SU-DHL-6 (cell line): Measurements from ENCODE around the gene VAC14.

Source experiments
- EZH2phosphoT487 ChIP-seq: fragments of 200-600 bp; sonication (generic), shearing (Covaris generic); conservative IDR thresholded peaks from 2 replicates; pipeline ENCODE4 v1.6.1; 2018; ENCODE audit warnings: mild to moderate bottlenecking, antibody characterized with exemption, low read length, moderate library complexity, mixed read lengths
- TF ChIP-seq, protein P1 (sequence below): fragments of 200-600 bp; sonication (generic); IDR thresholded peaks from one replicate; pipeline ENCODE4 v1.5.1; 2017; ENCODE audit warnings: antibody characterized with exemption, mild to moderate bottlenecking, low read length, moderate library complexity; ENCODE audit not compliant: insufficient read depth, poor library complexity, severe bottlenecking

DNA sequence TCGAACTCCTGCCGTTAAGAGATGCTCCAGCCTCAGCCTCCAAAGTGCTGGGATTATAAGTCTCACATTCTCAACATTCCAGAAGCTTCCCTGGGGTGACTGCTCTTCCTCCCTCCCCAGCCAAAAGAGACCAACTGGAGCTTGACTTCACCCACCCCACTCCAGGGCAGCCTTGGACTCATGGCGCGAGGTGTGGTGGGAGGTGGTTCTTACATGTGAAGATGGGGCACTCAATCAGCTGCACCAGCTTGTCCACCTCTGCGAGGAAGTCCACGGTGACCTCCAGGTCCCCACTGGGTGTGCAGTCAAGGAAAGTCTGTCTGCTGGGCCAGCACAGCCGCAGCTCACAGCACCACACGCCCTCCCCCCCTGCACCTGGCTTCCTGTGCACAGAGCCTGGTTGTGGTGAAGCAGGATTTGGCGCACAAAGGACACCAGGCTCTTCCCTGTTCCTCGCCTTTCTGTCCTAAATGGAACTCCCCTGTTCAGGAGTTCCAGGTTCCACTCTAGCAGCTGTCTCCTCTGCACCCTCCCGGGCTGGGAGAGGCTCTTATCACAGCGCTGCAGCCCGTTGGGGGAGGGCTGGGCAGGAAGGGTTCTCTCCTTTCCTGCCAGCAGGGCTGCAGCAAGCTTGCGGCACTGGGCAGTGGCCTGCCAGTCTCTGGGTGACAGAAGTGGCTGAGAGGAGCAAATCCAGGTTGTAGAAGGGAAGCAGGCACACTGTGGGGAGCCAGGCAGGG lies 105.5 kb downstream of the VAC14 start:
- TF ChIP-seq, protein P1, sequence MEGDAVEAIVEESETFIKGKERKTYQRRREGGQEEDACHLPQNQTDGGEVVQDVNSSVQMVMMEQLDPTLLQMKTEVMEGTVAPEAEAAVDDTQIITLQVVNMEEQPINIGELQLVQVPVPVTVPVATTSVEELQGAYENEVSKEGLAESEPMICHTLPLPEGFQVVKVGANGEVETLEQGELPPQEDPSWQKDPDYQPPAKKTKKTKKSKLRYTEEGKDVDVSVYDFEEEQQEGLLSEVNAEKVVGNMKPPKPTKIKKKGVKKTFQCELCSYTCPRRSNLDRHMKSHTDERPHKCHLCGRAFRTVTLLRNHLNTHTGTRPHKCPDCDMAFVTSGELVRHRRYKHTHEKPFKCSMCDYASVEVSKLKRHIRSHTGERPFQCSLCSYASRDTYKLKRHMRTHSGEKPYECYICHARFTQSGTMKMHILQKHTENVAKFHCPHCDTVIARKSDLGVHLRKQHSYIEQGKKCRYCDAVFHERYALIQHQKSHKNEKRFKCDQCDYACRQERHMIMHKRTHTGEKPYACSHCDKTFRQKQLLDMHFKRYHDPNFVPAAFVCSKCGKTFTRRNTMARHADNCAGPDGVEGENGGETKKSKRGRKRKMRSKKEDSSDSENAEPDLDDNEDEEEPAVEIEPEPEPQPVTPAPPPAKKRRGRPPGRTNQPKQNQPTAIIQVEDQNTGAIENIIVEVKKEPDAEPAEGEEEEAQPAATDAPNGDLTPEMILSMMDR = no peak
- TF ChIP-seq EZH2phosphoT487 = no peak
